ENCODE measurements around the gene PDLIM5.

GRCh38 chr4:94458682-94459081 lies 6.9 kb downstream of the PDLIM5 start:
- TF ChIP-seq CTCF (IDR thresholded peaks at IDR 0.05): no peak
- no peak for TF ChIP-seq POLR2A (IDR thresholded peaks at IDR 0.05)
